ENCODE data around the gene IFT88. TPM values are rescaled to one million over a fixed set of nuclear protein-coding genes. Genes with fewer than 3 reads are reported as not detected.

Gene IFT88
- total RNA-seq, 2 donors from 2014 or later = 12.6 to 14.8 TPM

DNA sequence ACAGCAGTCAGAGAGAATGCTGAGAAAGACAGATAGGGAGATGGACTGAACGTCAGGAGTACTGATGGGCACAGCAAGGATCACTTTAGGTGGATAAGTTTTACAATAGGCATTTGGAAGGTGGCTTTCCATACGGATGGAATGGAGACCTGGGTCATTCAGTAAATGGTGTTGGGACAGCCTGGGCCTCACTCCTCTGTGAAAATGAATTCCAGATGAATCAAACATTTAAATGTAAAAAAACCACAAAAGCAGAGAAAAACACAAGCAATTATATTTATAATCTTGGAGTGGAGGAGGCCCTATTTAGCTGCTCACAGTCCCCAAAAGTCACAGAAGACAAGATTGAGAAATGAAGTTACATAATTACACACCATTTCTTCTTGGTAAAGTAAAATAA lies 141.3 kb downstream of the IFT88 start:
- ATAC-seq = no peak
- DNase-seq = no peak
- intact Hi-C loops (cut with DNase I, micrococcal nuclease) = no loop called here

DNA sequence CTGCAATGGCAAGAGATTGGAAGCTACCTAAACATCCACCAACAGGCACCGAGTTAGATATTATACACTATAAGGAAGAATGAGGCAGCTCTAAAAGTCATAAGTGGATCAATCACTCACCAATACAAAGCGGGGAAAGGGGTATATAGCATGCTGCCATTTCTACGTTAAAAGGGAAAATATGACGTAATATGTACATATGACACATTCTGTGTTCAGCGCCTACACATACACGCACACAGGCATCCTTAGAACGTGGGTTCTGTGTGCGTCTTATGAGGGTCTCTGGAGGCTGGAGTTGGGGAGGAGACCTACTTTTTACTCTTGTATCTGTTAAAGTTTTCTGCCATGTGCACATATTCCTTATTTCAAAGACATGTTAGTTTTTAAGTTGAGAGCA lies 142.4 kb downstream of the IFT88 start:
- ATAC-seq (no peak), DNase-seq (no peak)
- intact Hi-C loops (cut with DNase I, micrococcal nuclease) = no loop called here

DNA sequence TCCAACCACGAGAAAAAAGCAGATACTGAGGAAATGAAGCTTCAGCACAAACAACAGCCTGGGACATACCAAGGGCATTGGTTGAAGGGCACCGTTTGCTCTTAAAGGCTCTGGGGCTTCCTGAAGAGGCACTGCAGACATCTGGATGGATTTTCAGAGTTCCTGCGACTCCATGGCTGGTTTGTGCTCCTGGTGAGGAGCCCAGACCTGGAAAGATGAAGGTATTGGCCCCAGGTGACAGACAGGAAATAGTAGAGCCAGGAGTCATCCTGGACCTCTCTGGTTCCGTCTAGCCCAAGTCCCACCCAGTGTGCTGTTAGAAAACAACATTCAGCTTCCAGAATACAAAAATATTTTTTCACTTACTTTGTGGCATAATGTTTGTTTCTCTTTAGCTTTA lies 142.8 kb downstream of the IFT88 start:
- no peak for ATAC-seq
- intact Hi-C loops (cut with DNase I, micrococcal nuclease) = loop anchor here in 1 of 2 donors (5.0 to 10.0 kb wide), 2 partner anchors 118 to 215 kb away; no protein-coding TSS in a partner anchor
- DNase-seq = no peak

DNA sequence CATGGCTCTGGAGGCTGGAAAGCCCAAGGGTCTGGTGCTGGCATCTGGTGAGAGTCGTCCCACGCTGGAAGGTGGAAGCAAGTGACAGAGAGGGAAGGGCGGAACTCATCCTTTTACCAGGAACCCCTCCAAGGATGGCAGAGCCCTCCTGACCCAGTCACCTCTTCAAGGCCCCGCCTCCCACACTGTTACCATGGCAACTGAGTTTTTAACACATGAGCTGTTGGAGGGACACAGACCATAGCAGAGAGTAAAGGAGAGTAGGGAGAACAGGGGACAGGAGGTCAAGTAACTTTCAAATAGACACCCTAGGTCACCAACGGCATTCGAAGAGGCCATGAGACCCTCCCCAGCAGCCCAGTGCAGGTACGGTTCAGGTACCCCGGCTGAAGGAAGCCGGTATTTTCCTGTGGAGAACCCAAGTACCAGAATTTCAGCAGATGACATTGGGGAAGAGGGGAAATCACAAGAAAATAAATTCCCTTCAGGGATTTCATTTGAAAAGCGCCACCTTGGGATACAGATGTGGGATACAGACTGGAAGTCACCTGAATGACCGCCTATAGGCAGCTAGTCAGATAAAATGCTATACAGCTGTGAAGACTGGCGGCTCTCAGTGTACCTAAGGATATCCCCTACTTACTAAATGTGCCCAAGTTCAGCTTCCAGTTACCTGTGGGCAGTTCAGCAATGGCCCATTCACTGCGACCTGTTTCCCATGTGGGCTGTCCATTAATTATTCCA lies 144.5 kb downstream of the IFT88 start:
- intact Hi-C loops (cut with DNase I, micrococcal nuclease) = loop anchor here in 1 of 2 donors (5.0 to 10.0 kb wide), 2 partner anchors 116 to 213 kb away; no protein-coding TSS in a partner anchor
- no peak for DNase-seq
- no peak for ATAC-seq

DNA sequence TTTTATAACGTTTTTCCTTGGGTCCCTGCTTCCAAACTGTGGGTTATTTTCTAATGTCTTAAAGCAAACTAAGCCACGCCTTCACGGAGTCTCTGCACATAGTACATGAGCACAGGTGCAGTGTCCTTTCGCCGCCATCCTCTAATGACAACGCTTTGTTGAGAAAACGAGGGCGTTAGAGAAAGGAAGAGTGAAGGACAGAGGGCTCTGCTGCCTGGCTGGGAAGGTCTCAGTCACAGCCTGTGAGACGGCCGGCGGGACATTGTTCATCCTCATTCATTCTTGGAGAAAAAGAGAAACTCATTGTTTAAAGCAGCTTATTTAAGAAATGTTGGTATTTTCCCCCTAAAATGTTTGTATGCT lies 146.0 kb downstream of the IFT88 start:
- no peak for DNase-seq
- peak; percentile 33 for ATAC-seq
- intact Hi-C loops (cut with DNase I, micrococcal nuclease) = loop anchor here in 1 of 2 donors (5.0 to 10.0 kb wide), 2 partner anchors 114 to 212 kb away; no protein-coding TSS in a partner anchor

DNA sequence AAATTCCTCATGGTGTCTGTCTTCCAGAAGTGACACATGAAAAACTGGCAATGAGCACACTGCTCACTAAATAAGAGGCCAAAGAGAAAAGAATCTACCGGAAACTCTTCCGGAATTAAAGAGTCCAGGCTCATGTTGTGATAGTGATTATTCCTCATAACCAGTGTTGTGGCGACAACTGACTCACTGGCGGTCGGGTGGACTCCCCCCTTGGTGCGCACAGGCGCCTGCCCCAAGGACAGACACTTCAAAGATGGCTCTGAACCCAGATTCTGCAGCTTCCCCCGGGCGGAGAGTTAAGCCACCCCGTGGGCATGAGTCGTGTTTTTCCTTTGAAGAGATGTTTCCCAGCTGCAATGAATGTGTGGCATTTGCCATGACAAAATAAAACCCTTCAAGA lies 146.8 kb downstream of the IFT88 start:
- ATAC-seq (no peak), DNase-seq (no peak)
- intact Hi-C loops (cut with DNase I, micrococcal nuclease) = loop anchor here in 1 of 2 donors (5.0 to 10.0 kb wide), 2 partner anchors 114 to 211 kb away; no protein-coding TSS in a partner anchor

DNA sequence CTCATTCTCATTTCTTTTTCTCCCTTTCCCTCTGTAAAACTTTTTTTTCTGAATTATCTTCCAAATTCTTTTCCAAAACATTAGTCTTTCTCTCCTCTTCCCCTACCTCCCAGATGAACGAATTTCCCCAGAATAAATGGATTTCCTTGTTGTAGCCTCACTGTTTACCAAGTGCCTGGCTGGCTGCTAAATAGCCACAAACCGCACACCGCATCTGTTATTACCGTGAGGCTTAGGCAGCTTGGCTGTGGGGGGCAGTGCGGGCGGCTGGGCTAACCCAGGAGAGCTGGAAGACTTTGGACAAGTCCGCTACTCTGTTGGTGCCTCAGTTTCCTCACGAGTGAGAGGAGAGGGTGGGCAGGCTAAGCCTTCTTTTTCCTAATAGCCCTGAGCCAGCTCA lies 147.2 kb downstream of the IFT88 start:
- DNase-seq (no peak), ATAC-seq (no peak)
- intact Hi-C loops (cut with DNase I, micrococcal nuclease) = loop anchor here in 1 of 2 donors (5.0 to 10.0 kb wide), 2 partner anchors 113 to 211 kb away; no protein-coding TSS in a partner anchor

DNA sequence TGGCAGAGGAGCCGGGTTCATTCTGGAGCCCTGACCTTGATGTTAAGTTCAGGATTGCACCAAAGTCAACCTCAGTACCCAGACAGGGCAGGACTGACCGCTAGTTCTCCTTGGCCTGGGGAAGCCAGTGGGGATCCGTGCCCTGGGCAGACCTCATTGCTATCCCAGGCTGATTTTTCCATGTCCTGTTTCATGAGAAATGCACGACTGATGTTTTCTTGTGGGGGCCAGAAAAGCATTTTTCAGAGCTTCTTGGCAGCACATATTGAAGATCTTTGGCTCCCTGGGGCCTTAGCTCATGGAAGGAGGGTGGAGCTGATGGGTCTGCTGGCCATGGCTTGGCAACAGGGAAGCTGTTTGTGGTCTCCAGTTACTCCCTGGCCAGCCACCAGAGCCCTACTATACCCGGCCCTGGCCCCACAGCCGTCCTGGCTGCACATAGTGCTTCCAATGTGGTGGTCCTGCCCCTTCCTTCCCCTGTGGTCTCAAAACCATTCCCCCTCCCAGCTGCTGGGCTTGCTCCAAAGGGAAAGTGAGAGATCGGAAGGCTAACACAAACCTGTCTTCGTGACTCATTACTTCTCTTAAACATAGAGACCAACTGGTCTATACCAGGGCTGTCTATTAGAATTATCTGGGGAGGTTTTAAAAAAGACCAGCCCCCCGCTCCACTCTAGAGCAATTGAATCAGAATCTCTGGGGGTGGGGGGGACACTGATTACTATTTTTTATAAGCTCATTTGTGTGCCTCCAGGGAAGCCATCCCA lies 147.8 kb downstream of the IFT88 start:
- intact Hi-C loops (cut with DNase I, micrococcal nuclease) = loop anchor here in 1 of 2 donors (5.0 to 10.0 kb wide), 2 partner anchors 113 to 210 kb away; no protein-coding TSS in a partner anchor
- ATAC-seq = no peak
- DNase-seq = no peak

DNA sequence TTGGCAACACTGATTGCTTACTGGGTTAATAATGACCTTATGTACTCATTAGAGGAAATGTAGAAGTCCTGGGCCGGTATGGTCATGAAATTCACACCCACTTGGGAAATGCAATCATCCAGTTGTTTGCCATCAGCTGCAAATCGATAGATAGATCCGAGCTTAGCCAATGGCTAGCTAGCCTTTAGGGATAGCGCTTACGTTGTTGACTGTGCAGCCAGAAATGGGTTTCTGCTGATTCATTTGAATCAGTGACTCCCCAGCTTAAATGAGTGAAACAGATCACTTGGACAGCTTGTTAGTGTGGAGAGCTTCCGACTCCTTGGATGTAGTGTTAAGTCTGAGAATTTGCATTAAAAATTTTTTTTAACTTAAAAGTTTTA lies 148.4 kb downstream of the IFT88 start:
- intact Hi-C loops (cut with DNase I, micrococcal nuclease) = loop anchor here in 1 of 2 donors (10.0 kb wide), 1 partner anchor 209 kb away; no protein-coding TSS in a partner anchor
- ATAC-seq (no peak), DNase-seq (no peak)

DNA sequence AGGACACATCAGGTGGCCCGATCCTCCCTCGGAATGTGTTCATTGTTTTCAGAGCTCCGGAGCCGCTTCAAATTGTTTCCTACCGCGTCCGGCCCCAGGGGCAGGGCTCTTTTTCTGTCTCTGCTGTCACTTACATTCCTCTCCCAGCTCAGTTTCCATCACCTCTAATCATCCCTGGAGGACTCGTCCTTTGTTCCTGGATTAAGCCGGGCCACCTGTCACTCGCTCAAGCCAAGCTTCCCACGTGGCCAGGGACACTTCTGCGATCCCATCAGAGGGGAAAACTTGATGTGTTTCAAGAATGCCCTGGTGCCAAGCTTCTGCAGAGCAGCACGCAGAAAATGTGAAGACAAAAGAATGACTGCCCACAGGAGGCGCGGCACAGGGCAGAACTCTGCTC lies 150.0 kb downstream of the IFT88 start:
- DNase-seq = no peak
- intact Hi-C loops (cut with DNase I, micrococcal nuclease) = loop anchor here in 1 of 2 donors (10.0 kb wide), 1 partner anchor 208 kb away; no protein-coding TSS in a partner anchor
- no peak for ATAC-seq

DNA sequence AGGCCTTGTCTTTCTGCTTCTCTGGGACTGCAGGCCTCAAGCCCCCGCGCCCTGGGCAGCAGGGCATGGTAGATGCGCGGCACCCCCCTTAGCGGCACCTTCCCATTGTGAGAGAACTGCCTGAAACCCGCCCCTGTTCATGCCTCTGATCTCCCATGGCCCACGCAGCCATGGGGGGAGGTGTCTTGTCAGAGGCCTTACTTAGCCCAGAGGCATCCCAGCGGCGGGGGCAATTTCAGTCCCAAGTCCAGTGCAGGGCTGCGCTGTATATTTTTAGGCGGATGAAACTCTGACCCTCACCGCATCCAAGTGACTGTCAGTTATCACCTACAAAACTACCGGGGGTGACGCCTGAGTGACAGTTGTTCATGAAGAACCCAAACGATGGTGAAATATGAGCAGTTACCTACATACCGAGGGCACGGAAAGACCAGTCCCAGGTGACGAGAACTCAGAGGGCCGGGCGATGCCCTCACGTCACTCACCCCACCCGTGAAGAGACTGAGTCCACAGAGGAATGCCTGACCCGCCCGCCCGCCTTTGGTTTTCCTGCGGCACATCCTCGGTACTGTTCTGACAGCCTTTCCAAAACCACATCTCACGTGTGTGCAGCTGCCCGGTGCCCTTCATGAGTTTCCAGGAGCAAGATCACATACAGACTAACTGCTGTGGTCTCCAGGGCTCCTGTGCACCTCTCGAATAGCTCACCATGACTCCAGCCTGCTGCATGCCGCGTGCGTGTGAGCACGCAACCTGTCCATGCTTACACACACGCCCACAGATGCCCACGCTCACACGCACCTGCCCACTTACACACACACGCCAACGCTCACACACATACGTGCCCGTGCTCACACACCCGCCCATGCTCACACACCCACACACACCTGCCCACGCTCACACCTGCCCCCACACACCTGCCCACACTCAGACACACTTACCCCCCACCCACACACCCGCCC lies 150.9 kb downstream of the IFT88 start:
- intact Hi-C loops (cut with DNase I, micrococcal nuclease) = loop anchor here in 1 of 2 donors (10.0 kb wide), 1 partner anchor 207 kb away; no protein-coding TSS in a partner anchor
- ATAC-seq = no peak
- no peak for DNase-seq

DNA sequence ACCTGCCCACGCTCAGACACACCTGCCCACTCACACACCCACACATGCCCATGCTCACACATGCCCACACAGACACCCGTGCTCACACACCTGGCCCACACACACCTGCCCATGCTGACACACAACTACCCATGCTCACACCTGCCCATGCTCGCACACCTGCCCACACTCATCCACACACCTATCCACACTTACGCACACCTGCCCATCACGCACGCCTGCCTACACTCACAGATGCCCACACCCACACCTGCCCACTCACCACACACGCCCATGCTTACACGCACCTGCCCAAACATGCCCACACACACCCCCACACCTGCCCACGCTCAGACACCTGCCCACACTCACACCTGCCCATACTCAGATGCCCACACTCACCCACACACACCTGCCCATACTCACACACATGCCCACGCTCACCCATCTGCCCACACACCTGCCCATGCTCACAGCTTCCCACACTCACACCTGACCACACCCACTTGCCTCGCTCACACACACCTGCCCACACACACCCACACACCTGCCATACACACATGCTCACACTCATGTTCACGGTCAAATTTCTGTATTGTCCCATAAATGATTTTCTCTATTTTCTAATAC lies 152.1 kb downstream of the IFT88 start:
- intact Hi-C loops (cut with DNase I, micrococcal nuclease) = loop anchor here in 1 of 2 donors (10.0 kb wide), 1 partner anchor 206 kb away; no protein-coding TSS in a partner anchor
- DNase-seq = no peak
- no peak for ATAC-seq

DNA sequence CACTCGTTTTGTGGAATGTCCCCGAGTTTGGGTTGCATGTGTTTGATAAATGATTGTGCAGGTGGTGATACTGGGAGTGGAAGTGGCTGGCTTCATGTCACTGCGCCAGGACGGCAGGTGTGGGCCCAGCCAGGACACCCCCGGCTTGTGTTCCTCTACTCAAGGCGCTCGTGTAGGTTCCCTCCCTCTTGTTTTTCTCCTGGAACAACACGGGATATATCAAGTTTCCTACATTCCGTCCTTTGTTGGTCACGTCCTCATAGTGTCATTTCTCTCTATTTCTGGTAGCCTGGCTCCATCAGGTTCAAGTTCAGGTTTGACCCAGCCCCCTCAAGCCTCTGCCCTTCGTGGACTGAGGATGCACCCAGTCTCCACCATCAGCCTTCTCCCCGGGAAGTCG lies 152.8 kb downstream of the IFT88 start:
- intact Hi-C loops (cut with DNase I, micrococcal nuclease) = loop anchor here in 1 of 2 donors (10.0 kb wide), 1 partner anchor 205 kb away; no protein-coding TSS in a partner anchor
- ATAC-seq (no peak), DNase-seq (no peak)

DNA sequence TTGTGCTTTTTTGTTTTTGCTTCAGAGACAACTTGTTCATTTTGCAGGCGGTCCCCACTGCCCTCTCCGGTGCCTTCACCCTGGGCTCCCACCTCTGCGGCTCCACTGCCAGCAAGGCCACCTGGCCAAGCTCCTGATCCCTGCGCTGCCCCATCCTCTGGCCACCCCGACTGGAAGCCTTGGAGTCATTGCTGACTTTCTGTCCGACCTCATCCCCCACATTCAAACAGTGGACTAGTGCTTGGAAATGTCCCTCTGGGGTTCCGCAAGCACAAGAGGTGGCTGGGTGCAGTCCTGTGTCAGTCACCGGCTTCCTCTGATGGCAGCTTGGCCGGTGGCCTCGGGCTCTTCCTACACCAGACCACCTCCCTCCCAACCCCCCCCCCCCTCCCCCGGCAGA lies 153.5 kb downstream of the IFT88 start:
- intact Hi-C loops (cut with DNase I, micrococcal nuclease) = no loop called here
- ATAC-seq (no peak), DNase-seq (no peak)

DNA sequence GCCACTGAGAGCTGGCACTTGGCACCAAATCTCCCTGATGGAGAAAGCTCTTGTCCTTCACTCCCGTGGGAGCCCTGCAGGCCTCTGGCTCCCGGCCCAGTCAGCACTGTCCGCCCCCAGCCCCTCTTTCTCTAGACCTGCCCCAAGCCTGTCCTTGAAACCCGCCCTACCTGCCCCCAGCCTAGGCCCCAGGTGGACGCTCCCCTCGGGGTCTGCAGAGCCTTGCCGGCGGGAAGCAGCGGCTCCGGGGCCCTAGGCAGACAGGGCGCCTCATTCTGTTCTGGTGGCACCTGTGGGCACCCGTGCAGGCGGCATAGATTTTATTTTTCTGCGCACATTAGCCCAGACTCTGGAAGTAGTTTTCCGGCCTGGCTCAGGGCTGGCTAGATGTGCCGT lies 154.1 kb downstream of the IFT88 start:
- DNase-seq (no peak), ATAC-seq (no peak)
- intact Hi-C loops (cut with DNase I, micrococcal nuclease) = no loop called here

DNA sequence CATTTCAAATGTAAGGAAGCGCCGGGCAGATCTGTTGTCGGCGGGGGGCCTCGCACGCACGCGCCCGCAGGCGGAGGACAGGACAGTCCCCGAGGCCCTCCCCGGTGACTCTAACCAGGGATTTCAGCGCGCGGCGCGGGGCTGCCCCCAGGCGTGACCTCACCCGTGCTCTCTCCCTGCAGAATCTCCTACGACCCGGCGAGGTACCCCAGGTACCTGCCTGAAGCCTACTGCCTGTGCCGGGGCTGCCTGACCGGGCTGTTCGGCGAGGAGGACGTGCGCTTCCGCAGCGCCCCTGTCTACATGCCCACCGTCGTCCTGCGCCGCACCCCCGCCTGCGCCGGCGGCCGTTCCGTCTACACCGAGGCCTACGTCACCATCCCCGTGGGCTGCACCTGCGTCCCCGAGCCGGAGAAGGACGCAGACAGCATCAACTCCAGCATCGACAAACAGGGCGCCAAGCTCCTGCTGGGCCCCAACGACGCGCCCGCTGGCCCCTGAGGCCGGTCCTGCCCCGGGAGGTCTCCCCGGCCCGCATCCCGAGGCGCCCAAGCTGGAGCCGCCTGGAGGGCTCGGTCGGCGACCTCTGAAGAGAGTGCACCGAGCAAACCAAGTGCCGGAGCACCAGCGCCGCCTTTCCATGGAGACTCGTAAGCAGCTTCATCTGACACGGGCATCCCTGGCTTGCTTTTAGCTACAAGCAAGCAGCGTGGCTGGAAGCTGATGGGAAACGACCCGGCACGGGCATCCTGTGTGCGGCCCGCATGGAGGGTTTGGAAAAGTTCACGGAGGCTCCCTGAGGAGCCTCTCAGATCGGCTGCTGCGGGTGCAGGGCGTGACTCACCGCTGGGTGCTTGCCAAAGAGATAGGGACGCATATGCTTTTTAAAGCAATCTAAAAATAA lies 154.7 kb downstream of the IFT88 start:
- DNase-seq = peak in 1 of 2 donors; percentile 51
- intact Hi-C loops (cut with DNase I, micrococcal nuclease) = no loop called here
- ATAC-seq = peak; percentile 78

DNA sequence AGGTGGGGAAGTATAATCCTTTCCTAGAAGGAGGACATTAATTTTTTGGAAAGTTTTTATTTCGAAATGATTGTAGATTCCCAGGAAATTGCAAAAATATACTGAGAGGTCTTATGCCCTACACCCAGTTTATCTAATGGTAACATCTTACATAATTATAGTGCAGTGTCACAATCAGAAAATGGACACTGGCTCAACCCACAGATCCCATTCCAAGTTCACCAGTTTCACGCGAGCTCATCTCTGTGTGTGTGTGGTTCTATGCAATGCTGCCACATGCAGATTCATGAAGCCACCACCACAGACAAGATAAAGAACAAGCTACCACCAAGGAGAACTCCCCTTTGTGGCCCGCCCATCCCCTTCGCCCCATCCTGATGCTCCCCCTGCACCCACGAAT lies 160.9 kb downstream of the IFT88 start:
- no peak for DNase-seq
- intact Hi-C loops (cut with DNase I, micrococcal nuclease) = no loop called here
- no peak for ATAC-seq
